ENCODE measurements around the gene NMS.

NMS gene

GRCh38 chr2:100513650-100514049 is 43.4 kb downstream of the NMS start:
- TF ChIP-seq, protein P1, sequence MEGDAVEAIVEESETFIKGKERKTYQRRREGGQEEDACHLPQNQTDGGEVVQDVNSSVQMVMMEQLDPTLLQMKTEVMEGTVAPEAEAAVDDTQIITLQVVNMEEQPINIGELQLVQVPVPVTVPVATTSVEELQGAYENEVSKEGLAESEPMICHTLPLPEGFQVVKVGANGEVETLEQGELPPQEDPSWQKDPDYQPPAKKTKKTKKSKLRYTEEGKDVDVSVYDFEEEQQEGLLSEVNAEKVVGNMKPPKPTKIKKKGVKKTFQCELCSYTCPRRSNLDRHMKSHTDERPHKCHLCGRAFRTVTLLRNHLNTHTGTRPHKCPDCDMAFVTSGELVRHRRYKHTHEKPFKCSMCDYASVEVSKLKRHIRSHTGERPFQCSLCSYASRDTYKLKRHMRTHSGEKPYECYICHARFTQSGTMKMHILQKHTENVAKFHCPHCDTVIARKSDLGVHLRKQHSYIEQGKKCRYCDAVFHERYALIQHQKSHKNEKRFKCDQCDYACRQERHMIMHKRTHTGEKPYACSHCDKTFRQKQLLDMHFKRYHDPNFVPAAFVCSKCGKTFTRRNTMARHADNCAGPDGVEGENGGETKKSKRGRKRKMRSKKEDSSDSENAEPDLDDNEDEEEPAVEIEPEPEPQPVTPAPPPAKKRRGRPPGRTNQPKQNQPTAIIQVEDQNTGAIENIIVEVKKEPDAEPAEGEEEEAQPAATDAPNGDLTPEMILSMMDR (IDR thresholded peaks at IDR 0.05; ENCODE audit: extremely low read depth, insufficient read depth, missing control alignments), result no peak

GRCh38 chr2:100517556-100517955 is 47.3 kb downstream of the NMS start:
- TF ChIP-seq, protein P1 (IDR thresholded peaks at IDR 0.05; ENCODE audit: extremely low read depth, insufficient read depth, missing control alignments), result no peak
- no peak for DNase-seq (ENCODE audit: low spot score)
- in situ Hi-C loops (cut with MboI; ENCODE audit: low pct_unique_long_range_greater_than_20kb, low sequenced_read_pairs, unreplicated experiment), result no loop called here

More at GRCh38 chr2:100513650-100514049, 43.4 kb downstream of the NMS start:
- no peak for DNase-seq (ENCODE audit: low spot score)
- in situ Hi-C loops (cut with MboI; ENCODE audit: low pct_unique_long_range_greater_than_20kb, low sequenced_read_pairs, unreplicated experiment), result no loop called here

- no peak for DNase-seq (ENCODE audit: low spot score)
- TF ChIP-seq, protein P1 (IDR thresholded peaks at IDR 0.05; ENCODE audit: extremely low read depth, insufficient read depth, missing control alignments), result no peak
- in situ Hi-C loops (cut with MboI; ENCODE audit: low pct_unique_long_range_greater_than_20kb, low sequenced_read_pairs, unreplicated experiment), result no loop called here
These were observed 48.5 kb downstream of the NMS start for GRCh38 chr2:100518801-100519200.

DNA sequence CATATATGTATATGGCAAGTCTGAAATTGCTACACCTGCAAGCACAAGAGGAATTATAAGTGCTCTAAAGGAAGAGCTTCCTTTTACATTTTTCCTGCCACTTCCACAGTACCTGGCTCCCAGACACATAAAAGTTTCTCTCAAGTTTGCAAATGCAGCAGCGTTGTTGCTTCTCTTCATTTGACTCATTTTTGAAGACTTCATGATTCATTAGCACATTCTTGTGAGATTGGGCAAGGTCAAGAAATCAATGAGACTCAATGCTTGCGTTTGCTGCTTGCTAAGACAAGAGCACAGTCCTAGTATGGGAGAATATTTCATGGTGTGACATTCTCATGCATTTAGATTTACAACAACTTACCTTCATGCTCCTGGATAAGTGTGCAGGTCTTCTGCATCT is 49.9 kb downstream of the NMS start:
- in situ Hi-C loops (cut with MboI; ENCODE audit: low pct_unique_long_range_greater_than_20kb, low sequenced_read_pairs, unreplicated experiment), result no loop called here
- TF ChIP-seq, protein P1 (IDR thresholded peaks at IDR 0.05; ENCODE audit: extremely low read depth, insufficient read depth, missing control alignments), result no peak
- DNase-seq (ENCODE audit: low spot score), result no peak

- TF ChIP-seq, protein P1 (IDR thresholded peaks at IDR 0.05; ENCODE audit: extremely low read depth, insufficient read depth, missing control alignments), result no peak
- DNase-seq (ENCODE audit: low spot score), result no peak
- in situ Hi-C loops (cut with MboI; ENCODE audit: low pct_unique_long_range_greater_than_20kb, low sequenced_read_pairs, unreplicated experiment), result no loop called here
These were observed 52.1 kb downstream of the NMS start for GRCh38 chr2:100522430-100522829.

DNA sequence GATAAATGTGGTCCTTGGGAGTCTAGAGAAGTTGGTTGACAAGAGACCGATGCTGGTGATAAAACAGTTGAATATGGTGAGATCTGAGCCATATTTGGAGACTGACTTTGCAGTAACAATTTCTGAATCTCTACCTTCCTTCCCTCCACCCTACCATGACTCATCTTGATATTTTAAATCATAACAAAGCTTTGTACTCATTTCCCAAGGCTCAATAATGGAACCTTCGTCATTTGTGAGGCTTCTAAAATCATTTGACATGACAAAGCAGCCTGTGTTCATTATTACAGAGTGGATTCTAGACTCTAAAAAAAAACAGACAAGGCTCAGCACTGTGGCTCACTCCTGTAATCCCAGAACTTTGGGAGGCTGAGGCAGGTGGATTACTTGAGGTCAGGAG is 54.0 kb downstream of the NMS start:
- TF ChIP-seq, protein P1 (IDR thresholded peaks at IDR 0.05; ENCODE audit: extremely low read depth, insufficient read depth, missing control alignments), result no peak
- in situ Hi-C loops (cut with MboI; ENCODE audit: low pct_unique_long_range_greater_than_20kb, low sequenced_read_pairs, unreplicated experiment), result no loop called here
- no peak for DNase-seq (ENCODE audit: low spot score)

DNA sequence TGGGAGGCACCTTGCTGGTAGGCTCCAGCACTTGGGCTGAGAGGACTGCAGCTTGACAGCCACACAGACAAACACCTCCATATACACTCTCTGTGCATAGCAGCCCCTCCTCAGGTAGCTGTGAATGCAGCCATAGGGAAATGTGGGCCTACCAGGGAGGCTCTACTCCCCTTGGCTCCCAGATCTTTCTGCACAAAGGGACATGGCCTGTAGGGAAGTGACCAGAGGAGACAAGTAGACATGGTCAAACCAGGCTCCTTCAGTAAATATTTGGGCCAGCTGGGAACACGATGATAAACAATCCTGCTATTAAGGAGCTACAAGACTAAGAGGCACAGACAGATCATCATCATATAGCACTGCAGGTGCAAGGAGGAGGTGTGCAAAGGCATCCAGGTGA is 56.6 kb downstream of the NMS start:
- DNase-seq (ENCODE audit: low spot score), result no peak
- in situ Hi-C loops (cut with MboI; ENCODE audit: low pct_unique_long_range_greater_than_20kb, low sequenced_read_pairs, unreplicated experiment), result no loop called here

More for the DNA sequence above, 56.6 kb downstream of the NMS start:
- TF ChIP-seq, protein P1 (IDR thresholded peaks at IDR 0.05; ENCODE audit: extremely low read depth, insufficient read depth, missing control alignments), result no peak

All from GM13977 (cell line).